Esophagus mucosa (tissue), 1 donor: ENCODE data around the gene CAMK1D. TPM values are rescaled to one million over a fixed set of nuclear protein-coding genes. Genes with fewer than 3 reads are reported as not detected.
A peak's percentile ranks its signal among the peaks of the same experiment; 100 is the strongest.

Experiments used
- ATAC-seq: fragments of 200-7000 bp; cut with Tn5 transposase; one replicate; pipeline ENCODE4 v1.9.1; 2020
- total RNA-seq: library from RNA; stranded (reverse); gene quantifications from one replicate; pipeline ENCODE4 v1.2.4, GENCODE V29; 2023
- donor health status: DM: yes; HTN: yes; CAD: no.

Gene CAMK1D
- total RNA-seq, 1 donor from 2014 or later: 10.7 TPM

DNA sequence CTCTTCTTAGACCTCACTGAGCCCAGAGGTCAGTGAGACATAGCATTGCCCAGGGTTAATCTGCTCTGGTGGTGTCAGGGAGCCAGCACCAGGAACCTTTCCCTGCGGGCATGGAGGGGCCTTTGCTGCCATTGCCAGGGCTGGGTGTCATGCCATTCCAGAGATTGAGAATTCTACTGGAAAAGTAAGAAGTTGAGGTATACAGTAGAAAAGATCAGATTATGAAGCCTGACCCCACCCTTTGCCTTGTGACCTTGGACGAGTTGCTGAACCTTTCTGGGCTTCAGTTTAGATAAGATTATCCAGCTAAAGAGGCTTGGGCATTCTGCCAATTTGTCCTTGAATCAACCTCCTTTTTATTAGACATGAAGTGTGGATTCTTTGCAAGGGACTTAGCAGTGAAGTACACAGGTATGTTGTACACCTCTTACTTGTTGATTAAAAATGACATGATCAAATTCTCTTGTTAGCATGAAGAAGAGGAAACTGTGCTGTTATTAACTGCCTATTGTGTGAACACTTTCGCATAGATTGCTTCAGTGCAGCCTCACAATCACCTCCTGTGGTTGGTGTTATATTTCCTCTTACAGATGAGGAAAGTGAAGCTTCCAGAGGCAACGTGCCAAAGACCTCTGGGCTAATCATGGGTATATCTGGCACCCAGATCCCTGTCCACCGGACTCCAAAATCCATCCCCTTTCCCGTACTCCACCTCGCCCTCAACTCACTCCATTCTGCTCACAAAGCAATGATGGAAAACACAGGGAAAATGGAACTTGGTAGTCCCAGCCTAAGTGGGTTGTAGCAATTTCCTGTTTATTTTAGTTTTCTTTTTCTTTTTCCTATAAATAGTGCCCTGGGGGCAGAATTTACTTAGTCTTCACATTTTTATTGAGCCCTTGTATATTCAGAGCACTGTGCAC, 151.3 kb downstream of the CAMK1D start:
- no peak for ATAC-seq

DNA sequence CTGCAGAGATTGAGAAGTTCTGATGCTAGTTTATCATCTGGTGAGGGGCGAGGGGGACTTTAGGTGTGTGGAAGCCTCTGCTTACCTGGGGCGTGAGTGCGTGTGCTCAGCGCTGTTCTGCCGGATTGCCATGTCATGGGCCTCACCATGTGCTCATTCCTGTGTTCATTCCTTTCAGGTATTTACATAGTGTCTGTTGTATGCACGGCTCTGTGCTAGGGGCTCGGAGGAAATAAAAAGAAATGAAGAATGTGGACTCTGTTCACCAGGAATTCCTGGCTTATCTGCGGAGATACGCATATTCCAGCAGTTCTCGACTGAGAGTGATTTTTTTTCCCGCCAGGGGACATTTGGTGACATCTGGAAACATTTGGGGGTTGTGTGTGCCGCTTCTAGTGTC, 152.0 kb downstream of the CAMK1D start:
- no peak for ATAC-seq

DNA sequence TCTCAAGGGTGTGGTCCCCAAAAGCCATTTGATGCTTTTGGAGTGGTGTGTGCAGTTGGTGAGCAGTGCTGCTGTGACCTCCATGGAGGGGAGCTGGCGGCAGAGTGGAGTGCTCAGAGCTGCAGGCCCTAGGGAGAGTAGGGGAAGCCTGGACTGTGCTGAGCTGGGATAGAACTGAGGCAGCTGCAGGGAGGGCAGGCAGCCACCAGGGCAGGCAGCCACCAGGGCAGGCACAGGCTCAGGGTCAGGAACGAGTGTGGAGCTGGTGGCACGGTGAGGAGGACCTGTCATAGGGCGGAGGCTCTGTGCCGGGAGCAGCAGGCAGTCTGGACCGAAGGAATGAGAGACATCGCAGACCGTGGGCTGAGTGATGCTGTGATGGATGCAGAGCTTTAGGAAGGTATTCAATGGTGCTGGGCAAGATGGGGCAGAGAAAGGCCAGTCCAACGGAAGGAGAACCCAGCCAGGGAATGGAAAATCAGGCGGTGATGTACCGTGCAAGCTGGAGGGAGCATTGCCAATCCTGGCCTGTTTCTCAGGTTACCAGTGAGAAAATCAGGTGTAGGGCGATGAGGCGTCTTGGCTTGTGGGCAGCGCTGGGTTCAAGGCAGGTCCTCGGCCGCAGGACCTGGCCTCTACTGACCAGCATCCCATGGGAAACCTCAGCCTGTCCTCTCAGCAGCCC, 152.6 kb downstream of the CAMK1D start:
- ATAC-seq: peak; percentile 14

DNA sequence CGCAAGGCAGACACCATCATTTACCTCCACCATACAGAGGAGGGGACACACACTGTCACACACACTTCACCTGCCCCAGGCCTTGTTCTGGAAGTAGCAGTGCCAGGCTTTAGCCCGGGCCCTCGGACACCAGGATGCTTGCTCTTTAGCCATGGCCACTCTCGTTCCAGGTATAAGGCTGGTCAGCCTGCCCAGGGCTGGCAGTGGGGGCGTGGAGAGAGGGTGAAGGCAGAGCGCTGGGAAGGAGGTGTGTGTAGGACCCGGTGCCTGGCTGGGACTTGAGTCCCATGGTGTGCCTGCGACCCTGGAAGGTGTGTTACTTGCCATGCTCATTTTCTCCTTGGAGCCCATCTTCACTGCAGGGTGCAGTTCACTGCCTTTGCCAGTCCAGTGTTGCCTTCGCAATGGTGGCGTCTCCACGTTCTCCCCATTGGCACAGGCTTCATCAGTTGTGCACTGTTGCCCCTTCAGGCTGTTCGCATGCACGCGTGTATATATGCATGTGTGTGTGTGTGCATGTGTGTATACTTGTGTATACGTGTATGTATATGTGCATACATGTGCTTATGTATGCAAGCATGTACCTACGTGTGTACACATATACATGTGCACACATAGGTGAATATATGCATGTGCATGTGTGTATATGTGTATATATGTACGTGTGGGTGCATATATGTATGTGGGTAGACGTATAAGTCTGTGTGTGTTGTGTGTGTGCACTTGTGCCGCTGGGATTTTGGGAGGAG, 153.4 kb downstream of the CAMK1D start:
- no peak for ATAC-seq

DNA sequence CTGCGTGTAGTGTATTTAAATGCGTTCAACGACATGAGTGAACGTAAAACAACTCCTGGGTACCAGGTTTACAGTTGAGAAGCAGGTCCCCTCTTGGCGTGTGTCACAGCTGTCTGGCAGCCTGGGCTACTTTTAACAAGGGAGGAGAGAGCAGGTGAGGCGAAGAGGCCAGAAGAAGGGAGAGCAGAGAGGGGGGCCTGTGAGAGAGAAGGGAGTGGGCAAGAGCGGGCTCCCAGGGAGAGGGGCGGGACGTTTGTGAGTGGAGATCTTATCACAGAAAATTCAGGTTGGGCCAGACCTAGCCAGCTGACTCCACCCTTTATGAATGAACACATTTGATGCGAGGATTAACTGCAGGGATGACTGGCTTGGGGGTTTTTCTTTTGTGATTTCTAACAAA, 154.0 kb downstream of the CAMK1D start:
- no peak for ATAC-seq

DNA sequence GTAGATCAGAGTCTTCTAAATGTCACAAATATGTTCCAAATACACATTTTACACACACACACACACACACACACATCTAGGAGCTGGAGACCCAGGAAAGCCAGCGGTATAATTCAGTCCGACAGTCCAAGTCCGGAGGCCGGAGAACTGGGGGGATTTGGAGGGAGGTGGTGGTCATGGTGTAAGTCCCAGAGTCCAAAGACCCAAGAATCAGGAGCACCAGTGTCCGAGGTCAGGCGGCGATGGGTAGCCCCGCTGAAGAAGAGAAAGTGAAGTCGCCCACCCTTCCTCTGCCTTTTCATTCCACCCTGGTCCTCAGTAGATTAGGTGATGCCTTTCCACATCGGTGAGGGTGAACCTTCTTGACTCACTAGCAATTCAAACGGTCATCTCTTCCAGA, 154.8 kb downstream of the CAMK1D start:
- ATAC-seq: no peak

DNA sequence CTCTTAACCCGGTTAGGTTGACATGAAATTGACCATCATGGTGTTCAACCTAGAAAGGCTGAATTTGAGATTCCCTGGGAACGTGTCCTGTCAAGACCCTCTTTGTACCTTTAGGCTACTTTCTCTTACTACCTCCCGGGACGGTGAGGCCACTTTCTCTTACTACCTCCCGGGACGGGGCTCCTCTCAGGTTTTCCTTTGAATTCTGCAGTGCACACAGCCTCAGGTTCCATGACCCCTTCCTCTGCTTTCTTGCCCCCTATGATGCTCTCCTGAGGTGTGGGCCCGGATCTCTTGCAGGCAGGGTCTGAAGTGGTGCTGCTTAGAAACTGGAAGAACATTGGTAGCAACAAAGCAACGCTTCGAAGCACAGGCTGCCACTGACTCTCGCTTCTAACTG, 155.3 kb downstream of the CAMK1D start:
- ATAC-seq: no peak

DNA sequence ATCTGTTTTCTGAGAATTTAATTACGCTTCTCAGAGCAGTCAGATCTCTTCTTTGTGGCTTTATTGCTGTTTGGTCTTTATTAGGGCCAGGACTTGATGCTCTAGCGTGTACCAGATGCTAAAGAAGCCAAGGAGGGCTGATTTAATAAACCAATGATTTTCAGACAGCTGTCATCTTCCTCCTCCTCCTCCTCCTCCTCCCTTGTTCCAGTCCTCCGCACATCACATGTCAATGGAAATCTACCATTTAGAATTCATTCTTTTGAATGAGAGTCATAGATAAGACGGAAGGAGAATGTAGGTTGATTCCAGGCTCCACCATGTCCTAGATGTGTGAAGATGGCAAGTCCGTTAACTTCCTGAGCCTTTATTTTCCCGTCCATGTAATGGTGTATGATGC, 156.3 kb downstream of the CAMK1D start:
- no peak for ATAC-seq

DNA sequence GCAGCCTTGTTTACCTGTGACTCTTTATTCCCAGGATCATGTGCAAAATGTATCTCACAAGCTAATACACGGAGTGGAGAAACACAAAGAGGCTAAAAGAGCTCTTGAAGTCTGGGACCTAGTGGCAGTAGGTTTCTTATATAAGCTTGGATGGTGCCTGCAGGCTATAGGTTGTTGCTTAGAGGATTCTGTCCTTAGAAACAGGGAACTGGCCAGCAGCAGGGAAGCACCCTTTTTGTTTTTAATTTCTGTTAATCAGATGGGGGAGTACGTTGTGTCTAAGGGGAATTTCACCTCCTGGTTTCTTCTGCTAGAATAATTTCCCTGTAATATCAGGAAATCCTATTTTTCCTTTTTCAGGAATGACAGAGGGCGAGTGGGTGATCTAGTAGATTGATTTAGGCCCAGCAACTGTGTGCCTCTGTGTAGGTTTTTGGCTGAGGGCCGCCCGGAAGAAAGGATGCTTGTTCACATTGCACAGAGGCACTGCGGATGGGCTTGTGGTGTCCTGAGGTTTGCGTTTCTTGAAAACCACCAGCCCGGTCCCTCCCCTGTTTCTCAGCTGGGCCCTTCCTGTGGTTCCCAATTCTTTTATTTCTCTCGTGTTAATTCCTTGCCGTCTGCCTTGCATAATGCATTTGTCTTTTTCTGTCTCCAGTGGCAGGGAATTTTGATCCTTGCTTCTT, 158.0 kb downstream of the CAMK1D start:
- ATAC-seq: no peak

DNA sequence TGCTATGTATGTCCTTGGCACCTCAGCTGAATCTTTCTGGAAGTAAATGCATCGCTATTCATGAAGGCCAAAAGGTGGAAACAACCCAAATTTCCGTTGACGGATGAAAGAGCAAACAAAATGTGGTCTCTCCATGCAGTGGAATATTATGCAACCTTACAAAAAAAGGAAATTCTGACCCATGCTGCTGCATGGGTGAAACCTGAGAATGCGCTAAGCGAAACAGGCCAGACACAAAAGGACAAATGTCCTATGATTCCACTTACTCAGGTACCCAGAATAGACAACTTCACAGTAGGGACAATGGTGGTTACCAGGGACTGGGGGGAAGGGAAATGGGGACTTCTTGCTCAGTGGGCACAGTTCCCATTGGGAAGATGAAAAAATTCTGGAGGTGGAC, 158.8 kb downstream of the CAMK1D start:
- no peak for ATAC-seq

DNA sequence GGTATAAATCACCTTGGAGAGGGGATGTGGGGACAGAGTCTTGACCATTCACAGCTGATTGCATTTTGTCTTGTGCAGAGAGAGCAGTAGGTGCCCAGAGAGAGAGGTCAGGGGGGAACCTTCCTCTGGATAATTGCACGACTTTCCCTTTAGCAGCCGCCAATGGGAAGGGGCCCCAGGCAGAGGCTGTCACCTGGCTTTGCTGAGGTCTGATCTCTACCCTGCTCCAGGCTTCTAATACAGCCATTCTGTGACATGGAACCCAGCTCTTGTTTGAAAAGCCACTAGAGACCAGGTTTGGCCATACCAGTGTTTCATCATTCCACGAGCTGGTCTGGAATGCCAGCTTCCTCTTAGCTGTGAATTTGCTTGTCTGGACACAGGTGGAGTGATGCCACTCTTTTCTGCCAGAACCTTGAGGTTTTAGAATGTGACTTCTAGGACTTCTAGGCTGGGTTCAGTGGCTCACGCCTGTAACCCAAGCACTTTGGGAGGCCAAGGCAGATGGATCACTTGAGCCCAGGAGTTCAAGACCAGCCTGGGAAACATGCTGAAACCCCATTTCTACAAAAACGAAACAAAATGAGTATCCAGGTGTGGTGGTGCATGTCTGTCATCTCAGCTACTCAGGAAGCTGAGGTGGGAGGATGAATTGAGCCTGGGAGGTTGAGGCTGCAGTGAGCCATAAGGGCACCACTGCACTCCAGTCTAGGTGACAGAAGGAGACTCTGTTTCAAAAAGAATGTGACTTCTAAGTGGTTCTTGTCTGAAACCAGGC, 159.9 kb downstream of the CAMK1D start:
- no peak for ATAC-seq

DNA sequence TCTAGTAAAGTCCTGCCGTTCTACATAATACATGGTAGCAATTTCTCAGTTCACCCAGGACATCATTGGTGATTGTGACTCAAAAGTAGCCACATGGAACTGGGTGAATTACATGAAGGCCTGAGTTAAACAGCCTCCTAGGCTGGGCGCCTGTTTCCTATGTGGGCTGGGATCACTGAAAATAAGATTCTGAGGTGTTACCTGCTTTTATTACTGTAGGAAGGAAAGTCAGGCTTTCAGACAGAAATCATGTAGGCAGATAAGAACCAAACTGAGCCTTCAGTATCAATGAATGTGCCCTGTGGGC, 160.4 kb downstream of the CAMK1D start:
- no peak for ATAC-seq

DNA sequence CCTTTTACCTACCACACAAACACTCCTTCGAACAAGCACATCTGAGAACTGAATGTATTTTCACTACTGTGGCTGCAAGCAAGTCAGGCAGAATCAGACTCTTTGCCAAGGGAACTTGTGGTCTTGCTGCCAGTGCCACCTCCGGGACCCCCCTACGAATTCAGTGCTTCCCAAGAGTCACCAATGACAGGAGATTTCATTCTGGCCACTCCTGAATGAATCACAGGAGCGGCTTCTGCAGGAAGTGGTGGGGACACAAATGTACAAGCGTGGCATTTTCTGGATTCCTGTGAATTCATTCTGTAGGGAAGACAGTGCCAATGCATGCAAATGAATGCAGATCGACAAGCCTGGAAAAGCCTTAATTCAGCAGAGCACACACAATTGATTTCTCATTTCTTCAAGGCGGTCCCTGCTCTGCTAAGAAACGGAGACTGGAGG, 161.2 kb downstream of the CAMK1D start:
- ATAC-seq: no peak

DNA sequence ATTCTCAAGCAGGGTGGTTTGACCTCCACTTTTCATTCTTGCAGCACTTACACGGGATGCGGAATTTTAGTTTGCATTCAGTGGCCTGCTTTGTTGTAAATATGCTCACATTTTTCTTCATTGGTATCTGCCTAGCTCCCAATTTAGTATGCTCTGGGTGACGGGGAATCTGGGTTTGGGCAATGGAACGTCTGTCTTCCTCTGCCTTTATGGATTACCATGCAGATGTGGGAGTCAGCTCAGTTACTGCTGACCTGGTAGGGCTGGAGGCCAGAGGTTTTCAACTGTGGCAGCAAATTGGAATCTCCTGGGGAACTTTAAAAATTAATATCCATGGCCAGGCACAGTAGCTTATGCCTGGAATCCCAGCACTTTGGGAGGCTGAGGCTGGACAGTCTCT, 161.6 kb downstream of the CAMK1D start:
- no peak for ATAC-seq

DNA sequence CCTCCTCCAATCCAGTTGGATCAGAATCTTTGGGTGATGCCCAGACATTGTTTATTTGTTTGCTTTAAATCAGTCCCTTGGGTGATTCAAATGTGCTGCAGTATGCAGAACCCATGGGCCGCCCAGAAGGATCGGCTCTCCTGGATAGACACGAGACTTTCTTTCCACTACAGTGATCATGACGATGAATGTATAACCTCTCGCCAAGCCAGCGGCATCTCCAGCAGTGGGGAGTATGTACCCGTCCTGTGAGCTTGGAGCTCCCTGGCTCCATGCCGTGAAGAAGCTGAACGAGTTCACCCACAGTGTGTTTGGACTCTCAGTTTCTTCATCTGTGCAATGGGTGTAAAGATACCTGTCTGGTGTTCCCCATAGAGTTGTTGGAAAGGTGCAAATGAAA, 162.3 kb downstream of the CAMK1D start:
- ATAC-seq: peak; percentile 20

DNA sequence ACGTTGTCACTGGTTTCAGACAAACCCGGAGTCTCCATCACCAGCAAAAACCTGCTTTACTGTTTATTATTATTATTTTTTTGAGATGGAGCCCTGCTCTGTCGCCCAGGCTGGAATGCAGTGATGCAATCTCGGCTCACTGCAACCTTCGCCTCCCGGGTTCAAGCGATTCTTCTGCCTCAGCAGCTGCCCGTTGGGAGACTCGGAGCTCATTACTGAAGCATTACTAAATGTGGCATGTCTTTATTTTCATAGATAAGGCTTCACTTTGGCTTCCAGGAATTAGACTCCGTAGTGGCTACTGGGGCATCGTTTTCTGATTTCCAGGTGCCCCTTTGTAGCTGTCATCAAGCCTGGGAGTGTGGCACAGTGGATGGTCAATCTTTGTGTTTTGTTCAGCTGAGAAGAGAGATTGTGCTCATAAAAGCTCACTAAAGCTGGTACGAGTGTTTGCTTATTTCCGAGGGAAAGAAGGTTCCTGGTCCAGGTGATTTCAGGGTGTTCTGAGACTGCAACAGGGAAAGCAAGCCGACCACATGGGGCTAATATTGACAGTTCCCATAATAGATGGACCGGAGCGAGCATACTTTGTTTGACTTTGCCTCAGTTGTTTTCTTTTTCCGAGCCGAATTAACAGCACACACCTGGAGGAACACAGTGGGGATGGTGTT, 163.1 kb downstream of the CAMK1D start:
- ATAC-seq: no peak

DNA sequence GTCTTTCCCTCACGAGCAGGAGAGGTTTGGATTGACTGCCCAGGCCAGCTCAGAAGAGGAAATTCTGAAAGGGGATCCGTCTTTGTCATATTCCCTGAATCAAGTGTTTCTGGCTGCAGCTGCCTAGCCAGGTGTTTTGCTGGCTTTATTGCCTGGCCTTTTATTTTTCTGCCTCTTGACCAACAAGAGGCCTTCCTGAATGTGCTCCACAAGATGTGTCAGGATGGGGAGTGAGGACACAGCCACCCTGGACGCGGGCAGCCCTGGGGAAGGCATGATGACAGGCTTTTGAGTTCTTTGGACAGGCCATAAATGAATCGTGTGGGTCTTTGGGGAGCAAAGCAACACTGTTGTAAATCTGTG, 163.6 kb downstream of the CAMK1D start:
- no peak for ATAC-seq

DNA sequence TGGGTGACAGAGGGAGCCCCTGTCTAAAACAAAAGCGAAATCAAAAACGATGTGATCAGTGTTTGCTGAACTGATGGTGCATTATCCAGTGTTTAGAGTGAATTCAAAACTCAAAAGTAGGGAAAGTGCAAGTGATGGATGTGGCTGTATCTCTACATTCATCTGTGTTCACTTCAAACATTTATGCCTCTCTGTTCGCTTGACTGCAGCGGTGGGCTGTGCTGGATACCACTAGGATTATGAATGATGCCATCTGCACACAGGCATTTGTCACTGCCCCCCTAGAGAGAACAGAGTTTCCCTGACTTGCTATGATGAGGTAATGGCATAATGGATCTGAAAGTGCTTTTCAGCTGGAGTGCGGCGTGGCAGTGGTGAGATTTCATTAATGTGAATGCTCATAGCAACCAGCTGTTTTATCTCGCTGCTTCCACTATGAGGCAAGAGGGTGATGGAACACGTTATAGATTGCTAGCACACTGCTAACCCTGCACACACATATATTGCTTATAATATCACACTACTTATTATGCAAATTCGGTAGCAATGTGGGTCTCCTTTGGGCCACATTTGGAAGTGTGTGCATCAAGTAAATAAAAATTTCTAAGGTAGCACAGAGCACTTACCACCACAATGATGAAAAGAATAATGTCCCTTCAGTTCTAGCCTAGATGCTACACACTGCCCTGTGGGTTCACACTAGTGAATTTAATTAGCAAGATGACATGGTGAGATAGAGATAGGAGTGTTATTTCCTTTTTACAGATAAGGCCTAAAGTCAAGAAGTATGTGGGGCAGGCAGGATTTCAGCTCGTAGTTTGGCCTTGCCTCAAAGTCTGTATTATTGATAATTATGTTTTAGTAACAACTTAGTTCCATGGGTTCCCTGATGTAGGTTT, 164.7 kb downstream of the CAMK1D start:
- no peak for ATAC-seq

DNA sequence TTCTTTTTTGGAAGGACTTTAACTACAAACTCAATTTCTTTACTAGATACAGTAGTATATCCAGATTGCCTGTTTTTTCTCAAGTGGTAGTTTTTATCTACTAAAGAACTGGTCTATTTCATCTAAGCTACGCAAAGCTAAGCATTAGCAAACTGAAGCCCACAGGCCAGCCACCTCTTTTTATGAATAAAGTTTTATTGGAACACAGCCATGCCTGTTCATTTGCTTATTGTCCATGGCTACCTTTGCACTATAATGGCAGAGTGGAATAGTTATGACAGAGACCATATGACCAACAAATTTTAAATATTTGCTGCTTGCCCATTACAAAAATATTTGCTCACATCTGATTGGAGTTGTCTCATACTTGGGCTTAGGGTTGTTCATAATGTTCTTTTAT, 168.7 kb downstream of the CAMK1D start:
- no peak for ATAC-seq

DNA sequence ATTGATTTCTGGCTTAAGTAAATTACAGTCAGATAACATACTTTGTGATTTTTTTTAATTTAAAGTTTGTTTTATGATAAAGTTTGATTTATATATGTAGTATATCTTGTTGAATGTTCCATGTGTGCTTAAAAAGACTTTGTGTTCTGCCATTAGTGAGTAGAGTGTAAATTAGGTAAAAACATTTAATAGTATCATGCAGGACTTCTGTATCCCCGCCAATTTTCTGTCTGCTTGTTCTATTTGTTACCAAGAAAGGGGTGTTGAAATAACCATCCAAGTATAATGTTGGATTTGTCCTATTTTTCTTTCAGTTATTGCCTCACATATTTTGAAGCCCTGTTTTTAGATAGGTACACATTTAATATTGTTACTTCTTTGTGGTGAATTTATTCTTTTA, 172.1 kb downstream of the CAMK1D start:
- ATAC-seq: no peak

DNA sequence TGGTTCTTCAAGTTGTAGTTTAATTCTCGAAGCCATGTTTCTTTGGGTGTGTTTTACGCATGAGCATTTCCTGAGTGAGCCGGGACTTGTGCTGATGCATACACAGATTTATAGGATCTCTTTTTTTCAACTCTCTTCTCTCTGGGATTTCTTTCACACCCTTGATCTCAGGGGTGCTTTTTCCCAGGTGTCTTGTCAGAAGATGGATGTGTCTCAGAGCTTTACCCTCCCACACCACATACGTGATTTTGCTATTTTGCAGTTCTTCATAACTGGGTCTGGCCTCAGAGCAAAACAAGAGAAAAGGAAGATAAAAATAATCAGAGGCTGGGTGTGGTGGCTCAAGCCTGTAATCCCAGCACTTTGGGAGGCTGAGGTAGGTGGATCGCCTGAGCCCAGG, 177.0 kb downstream of the CAMK1D start:
- no peak for ATAC-seq
